OCI-LY1 (cell line): ENCODE data around the gene CRNN.

Experiments
- CTCF ChIP-seq: fragments of 200-600 bp; sonication (generic), shearing (Covaris generic); IDR thresholded peaks from 2 replicates; pipeline ENCODE4 v1.5.1; 2017; ENCODE audit warnings: mild to moderate bottlenecking, antibody characterized with exemption, low read length, moderate library complexity, mixed read lengths
- EZH2 ChIP-seq: fragments of 200-600 bp; sonication (generic), shearing (Covaris generic); IDR thresholded peaks from 2 replicates; pipeline ENCODE4 v1.8.0; 2017; ENCODE audit warnings: borderline replicate concordance, mixed run types, mild to moderate bottlenecking, antibody characterized with exemption, low read length, moderate library complexity, mixed read lengths

- TF ChIP-seq CTCF, result no peak
- TF ChIP-seq EZH2, result no peak
These were observed 1.6 kb upstream of the CRNN start for GRCh38 chr1:152415454-152416227.
